HG03095 (cell line): ENCODE results near the gene SF3B3.

Experiments used
- ATAC-seq: cut with Tn5 transposase; IDR thresholded peaks from one replicate; pipeline ENCODE4 v1.9.1; 2021; ENCODE audit warnings: moderate library complexity; ENCODE audit not compliant: unreplicated experiment

The SF3B3 gene

DNA sequence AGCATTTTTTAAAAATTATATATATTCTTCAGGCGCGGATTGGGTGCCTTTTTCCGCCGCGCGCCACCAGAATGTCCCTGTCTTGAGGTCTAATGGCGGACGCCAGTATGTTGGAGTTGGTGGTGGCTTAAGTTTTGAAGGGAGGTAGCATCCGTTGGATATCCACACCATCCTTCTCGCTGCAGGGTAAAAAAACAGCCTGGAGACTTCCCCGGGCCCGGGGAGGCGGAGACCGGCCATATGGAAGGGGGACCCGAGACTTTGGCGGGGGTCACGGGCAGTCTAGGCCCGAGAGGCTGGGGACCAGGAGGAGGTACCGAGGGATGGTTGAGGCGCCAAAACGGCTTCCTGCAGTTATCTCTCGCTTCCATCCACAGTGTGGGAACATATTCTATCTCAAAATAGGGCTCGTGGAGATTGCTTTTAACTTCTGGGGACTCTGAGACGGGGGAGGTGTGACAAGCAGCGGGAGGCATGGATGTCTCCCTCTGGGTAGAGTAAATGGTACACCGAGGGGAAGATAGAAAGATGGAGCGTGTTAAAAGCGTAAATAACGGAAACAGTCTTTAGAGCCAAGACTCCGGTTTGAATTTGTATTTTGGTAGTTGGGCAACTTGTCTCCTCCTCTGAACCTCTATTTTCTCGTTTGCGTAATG, at the start of gene SF3B3:
Gene SF3B3 (plus strand): TSS at position 74 of the 656 bp plus-strand sequence. CDS start 2,841 bp downstream, outside the sequence.
- ATAC-seq = peak; percentile 48

DNA sequence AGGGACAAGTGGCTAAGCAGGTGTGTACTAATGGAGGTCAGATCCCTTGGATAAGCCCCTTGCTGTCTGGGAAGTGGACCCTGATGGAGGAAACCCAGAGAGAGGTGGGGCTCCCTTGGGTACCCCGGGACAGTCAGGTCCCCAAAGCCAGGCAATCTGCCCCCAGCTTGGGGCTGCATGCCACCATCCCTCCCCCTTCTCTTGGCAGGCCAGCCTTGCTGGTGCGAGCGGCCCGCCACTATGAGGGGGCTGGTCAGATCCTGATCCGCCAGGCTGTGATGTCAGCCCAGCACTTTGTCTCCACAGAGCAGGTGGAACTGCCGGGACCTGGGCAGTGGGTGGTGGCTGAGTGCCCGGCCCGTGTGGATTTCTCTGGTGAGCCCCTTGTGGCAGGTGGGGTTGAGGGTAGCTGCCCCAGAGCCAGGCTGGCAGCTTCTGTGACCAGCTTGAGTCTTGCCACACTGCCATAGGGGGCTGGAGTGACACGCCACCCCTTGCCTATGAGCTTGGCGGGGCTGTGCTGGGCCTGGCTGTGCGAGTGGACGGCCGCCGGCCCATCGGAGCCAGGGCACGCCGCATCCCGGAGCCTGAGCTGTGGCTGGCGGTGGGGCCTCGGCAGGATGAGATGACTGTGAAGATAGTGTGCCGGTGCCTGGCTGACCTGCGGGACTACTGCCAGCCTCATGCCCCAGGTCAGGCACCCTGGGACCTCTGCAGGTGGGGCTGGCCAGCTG, 49.1 kb upstream of the SF3B3 start:
- ATAC-seq = no peak

DNA sequence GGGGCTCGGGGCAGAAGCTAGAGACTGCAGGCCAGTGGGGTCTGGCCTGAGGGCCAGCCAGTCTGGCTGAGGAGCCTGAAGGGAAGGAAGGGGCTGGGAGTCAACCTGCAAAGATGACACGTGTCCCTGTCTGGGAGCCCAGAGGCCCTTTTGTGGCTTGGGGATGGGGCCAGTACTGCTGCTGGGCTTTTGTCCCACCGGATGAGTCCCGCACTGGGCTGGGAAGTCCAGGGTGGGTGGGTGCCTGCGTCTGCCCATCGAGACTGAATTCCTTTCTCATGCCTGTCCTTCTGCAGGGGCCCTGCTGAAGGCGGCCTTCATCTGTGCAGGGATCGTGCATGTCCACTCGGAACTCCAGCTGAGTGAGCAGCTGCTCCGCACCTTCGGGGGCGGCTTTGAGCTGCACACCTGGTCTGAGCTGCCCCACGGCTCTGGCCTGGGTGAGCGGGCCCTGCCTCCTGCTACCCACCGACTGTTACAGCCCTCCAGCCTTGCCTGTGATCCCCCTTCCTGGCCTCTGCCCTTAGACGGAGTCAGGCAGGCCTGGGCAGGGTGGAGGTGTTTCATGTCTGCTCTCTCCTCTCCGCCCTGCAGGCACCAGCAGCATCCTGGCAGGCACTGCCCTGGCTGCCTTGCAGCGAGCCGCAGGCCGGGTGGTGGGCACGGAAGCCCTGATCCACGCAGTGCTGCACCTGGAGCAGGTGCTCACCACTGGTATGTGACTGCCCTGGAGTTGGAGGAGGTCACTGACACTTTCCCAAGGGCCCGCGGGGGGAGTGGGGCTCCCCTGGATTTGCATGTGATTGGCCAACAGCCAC, 48.4 kb upstream of the SF3B3 start:
- no peak for ATAC-seq

DNA sequence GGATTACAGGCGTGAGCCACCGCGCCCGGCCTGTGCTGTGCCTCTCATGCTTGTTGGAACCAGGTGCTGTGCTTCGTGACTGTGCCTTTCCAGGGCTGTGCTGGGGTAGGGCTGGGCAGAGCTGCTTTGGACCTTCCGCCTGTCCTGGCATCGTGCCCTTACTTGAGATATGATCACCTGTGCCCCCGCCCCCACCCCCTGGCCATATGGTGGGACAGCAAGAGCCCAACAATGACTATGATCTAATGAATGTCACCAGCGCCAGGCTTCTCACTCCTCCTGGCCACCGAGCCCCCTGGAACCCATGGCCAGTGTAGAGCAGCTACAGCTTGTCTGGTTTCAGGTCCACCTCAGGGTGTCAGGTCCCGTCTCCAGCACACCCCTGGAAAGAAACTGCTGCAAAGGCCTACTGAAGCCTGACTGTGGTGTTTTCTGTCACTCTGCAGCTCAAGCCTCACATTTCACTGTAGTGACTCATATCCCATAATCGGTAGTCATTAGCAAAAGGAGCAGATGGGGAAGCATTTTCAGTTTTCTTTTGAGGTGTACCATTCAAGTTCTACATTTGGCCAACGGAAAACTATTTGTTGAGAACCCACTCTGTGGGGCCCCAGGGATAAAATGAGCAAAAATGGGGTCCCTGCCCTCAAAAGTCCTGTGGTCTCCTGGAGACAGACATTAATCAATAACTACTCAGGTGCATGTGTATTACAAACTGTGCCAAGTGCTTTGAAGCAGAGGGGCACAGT, 47.2 kb upstream of the SF3B3 start:
- peak; percentile 77 for ATAC-seq

DNA sequence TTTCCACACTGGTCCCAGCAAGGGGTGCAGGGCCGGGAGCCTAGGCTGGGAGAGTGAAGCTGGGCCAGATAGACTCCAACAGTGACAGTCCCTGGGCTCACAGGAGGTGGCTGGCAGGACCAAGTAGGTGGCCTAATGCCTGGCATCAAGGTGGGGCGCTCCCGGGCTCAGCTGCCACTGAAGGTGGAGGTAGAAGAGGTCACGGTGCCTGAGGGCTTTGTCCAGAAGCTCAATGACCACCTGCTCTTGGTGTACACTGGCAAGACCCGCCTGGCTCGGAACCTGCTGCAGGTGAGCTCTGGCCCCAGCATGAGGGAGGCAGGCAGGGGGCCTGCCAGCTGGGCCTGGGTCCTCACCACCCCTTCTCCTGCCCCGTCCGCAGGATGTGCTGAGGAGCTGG, 45.4 kb upstream of the SF3B3 start:
- ATAC-seq = no peak

DNA sequence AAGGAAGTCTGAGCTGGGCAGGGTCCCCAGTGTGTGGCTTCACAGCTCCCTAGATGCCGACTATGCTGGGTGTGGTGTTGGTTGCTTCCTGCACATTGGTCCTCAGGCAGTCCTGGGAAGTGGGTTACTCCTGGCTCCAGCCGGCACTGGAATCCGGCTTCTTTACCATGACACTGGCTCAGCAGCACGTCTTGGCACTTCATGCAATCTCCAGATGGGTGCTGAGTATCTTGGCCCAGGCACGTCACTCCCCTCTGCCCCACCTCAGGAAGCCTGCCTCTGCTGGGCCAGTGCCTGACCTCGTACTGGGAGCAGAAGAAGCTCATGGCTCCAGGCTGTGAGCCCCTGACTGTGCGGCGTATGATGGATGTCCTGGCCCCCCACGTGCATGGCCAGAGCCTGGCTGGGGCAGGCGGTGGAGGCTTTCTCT, 44.7 kb upstream of the SF3B3 start:
- ATAC-seq = no peak

DNA sequence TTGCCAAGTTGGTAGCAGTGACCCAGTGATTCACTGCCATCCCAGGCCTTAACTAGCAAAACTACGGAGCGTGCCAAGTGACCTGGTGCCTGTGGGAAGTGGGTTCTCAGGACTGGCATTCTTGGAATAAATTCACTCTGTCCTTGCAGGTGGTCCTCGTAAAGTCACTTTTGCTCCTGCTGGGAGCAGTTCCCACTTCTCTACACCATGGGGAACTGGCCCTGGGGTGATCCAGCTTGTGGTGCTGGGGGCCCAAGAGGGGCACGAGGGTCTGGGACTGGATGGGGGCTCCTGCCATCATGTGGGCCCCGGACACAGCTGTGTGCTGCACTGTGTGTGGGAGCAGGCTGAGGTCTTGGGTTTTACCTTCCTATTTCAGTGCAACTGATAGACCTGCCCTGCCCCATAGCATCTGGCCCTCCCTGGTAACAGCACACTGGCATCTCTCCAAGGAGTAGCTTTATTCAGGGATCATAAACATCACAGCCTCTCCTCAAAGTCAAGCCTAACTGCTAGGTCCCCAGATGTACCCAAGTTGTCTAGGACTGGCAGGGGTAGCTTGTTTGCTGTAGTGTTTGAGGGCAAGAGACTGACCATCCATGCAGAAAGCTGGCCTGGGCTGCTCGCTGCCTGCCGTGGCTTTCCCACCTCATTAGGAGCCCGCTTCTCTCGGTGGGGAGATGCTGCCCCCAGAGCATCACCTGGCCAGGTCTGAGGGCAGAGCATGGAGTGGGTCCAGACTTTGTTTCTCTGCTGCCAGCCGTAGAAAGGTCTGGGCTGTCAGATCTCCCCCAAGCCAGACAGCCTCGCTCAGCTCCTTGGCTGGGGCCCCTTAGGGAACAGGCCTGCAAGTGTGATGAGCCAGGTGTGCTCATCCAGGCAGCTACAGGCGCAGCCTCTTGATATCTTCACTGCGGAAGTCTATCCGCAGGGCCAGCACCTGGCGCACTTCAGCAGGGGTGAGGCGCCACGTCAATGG, 43.2 kb upstream of the SF3B3 start:
- ATAC-seq = no peak

DNA sequence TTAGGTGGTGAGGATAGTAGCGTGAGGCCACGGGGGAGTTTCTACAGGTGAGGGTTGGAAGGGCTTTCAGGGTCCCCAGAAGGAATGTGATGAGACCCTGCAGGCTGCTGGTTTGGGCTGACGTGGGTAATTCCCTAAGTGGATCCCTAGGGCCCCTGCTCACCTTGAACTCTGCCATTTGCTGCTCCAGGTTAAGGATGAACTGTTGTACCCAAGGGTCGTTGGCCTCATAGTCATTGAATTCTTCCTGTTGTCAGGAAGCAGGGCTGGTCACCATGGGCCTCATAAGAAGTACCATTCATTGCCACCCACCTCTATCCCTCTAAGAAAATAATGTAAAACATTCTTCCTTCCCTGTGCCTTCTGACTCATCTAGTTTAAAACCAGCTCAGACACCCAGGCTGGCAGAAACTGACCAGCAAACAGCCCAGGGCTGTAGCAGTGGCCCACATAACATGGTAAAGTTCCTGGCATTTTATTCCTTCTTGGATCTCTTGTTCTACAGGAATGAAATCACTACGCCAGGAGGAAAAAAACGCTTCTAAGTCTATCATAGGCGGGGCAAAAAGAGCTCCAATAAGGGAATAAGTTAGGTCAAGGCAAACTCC, 41.6 kb upstream of the SF3B3 start:
- ATAC-seq = no peak

DNA sequence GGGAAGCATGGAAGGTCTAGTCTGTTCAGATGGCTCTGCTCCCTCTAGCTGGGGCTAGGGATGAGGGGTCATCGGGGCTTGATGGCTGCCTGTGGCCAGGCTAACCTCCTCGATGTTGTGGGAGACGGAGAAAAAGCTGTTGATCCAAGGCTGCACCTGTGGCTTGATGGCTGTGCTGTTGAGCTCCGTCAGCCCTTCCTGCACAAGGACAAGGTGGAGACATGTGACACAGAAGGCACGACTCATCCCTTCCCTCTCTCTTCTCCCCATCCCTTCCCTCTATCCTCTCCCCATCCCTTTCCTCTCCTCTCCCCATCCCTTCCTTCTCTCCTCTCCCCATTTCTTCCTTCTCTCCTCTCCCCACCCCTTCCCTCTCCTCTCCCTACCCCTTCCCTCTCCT, 41.0 kb upstream of the SF3B3 start:
- no peak for ATAC-seq

DNA sequence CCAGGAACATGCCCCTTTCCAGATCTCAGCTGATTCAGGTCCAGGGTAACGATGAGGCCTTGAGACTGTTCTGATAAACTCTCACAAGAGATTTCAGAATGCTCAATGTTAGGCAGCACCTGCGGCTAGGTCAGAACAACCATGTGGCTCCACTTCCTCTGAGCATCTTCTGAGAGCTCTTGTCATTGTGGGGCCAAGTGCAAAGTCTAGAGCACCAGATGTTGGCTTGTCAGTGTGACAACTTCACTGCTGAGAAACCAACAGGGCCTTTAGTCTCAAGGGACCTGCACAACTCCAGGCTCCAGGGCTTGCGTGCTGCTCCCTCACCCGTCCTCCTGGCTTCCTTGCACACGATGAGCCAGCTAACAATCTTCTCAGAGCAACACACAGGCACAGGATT, 40.2 kb upstream of the SF3B3 start:
- peak; percentile 56 for ATAC-seq

DNA sequence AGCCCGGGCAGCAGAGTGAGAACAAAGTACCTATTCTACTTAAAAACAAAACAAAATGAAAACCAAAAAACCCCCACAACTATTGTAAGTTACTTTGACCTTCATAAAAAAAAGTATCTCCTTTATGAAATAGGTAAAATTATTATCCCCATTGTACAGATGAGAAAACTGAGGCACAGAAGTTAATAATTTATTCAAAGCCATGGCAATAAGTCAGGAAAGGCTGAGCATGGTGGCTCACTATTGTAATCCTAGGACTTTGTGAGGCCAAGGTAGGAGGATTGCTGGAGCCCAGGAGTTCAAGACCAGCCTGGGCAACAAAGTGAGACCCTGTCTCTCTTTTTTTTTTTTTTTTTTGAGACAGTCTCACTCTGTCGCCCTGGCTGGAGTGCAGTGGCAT, 38.7 kb upstream of the SF3B3 start:
- ATAC-seq = no peak

DNA sequence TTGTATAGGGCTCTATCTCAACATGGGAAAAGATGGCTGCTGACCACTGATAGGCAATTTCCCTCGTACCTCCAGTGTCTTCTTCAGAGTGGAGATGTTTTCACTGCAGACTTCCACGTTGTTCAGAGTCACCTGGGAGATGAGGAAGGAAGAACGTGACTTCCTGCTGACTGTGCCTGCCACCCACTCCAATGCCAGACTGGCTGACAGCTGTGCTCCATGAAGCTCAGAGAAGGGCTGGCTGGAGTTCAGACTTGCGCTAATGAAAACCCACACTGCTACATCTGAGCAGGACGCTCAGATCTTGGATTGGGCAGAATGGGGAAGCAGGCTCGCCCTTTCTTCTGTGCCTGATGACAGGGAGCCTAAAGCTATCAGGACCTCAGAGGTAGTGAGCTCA, 33.4 kb upstream of the SF3B3 start:
- ATAC-seq = no peak

DNA sequence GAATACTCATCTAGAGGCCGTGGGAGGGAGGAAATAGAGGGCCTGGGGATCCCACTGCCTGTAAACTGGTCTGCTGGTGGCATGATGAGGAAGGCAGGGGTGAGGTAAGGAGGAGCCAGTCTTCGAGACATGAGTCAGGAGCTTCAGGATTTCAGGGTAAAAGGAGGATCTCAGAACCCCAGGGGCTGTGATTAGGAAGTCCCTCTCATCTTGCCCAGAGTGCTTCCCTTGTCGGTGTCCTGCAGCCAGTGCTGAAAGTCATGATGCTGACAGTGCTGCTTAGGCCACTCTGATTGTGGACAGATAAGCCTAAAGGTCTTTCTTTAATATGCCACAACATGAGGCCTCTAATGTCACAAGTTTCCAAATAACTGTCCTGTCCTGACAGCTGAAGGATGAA, 29.8 kb upstream of the SF3B3 start:
- no peak for ATAC-seq

DNA sequence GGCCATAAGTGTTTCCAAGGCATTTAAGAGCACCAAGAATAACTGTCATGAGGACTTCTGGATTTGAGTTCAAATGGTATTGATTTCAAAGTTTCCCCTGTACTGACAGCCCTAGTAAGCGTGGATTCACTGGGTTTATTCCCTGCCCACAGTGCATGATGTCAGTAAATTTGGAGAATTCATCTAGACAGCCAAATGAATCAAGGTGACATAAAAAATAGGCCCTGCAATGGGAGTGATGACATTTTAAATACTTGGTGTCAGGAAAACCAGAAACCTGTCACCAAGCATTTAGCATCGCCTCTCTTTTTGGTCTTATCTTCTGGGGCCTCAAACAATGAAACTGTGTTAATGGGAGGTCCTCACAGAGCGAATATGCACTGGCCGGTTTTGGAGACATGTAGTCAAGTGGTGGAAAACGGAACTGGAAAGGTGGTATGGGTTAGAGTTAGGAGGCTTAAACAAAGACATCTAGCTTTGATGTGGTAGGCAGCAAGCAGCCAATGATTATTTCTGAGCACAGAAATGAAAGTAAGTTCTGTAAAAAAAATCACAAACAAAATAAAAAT, 29.3 kb upstream of the SF3B3 start:
- no peak for ATAC-seq

DNA sequence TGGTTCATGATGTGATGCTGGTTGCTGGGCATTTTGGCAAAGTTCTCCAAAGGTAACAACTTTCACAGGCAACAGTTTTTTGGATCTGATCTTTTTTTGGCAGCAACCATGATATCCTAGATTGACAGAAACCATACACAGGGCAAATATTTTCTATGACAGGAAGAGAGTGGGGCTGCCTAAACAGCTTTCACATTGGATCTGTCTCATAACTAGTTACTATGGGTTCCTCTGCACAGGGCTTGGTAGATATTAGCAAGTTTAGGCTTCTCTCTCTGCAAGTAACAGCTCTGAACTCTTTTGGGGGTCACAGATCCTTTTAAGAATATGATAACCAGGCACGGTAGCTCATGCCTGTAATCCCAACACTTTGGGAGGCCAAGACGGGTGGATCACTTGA, 28.8 kb upstream of the SF3B3 start:
- ATAC-seq = no peak

DNA sequence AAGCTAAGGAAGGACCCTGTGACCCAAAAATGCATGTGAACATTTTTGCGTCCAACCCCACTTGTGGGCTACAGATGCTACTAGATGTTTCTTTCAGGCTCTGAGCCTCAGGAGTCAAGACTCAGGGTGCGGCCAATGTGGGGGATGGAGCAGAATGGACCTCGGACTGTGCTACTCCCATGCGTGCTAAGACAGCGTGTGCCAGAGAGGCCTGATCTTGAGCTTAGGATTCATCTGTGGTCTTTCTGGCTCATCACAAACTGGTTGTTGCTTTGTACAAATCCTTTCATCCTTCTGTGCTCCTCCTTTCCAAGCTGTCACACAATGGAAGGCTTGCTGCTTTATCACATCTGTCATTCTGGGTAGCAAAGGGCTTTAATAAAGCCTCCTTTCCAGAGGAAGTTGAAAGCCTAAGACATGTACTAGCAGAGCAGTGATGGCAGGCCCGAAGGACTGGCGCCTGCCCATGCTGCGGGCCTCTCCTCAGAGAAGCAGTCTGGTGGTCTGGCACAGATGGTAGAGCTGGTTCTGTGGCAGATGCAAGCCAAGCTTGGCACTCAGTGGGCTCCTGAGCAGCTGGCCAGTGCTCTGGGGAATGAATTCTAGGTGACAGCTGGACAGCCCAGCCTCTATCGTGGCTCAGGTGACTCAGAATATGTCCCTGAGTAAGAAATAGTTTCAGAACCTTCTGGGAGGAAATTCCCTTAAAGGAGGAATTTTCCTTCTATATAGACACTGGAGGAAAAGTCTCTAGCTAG, 28.0 kb upstream of the SF3B3 start:
- ATAC-seq = no peak

DNA sequence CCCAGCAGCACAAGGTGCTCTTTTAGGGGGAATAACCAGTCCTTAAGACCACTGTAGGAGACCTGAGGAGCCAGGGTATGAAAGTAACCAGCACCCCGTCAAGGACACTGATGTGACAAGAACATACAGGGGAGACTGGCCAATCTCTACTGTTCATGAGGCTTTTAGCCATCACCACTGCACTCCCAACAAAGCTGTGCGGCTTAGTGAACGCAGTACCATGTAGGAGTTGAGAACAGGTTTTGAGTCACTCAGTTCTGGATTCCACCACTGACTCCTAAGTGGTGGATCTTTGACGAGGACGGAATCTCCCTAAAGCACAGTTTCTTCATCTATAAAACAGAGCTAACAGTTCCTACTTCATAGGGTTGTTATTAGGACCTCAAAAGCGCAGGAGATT, 27.1 kb upstream of the SF3B3 start:
- no peak for ATAC-seq

DNA sequence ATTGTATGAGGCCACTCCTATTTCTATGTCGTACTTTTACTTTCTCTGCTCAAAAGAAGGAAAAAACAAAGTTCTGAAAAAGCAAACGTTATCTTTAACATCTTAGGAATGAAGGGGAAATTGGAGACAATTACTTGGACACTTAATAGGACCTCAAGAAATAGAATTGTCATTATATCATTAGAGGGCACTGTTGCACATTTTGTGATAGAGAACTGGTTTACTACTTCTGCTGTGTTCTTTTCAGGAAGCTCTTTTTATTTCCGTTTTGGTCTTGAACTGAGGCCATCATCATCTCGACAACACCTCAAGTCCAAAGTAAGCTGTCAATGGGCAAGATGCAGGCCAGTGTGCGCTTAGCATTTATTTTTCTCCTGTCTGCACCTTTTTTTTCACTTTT, 14.9 kb upstream of the SF3B3 start:
- ATAC-seq = no peak
